Muscle of back (tissue), 13 donors: ENCODE measurements around the gene CCDC87. TPM values are rescaled to one million over a fixed set of nuclear protein-coding genes. Genes with fewer than 3 reads are reported as not detected.
"Not testable (repeated sequence)": the region's sequence is repeated elsewhere in the genome, so short reads cannot be mapped to it uniquely, and the experiment has no call there.

Experiments used
- DNase-seq, 3 donors: peaks; one replicate each; pipeline versions ENCODE4 v3.0.0 to v3.0.0-alpha.2; 2013
- long read RNA-seq, 9 donors: transcript quantifications; one replicate each; lab custom pipeline, GENCODE V29; 2026
- polyA plus RNA-seq, 10 donors: library from polyadenylated mRNA; unstranded; fragments of 120-200 nt; gene quantifications; one replicate each; pipeline ENCODE4 v1.2.1, GENCODE V29; 2013; ENCODE audit not compliant: insufficient read length in 10 of 10

Gene CCDC87
- polyA plus RNA-seq: under 1 TPM in 6 of 10 donors, not detected in 4; 0.10 to 0.18 (median 0.13) TPM
- long read RNA-seq, donor 1, partial matches to known transcripts: 0 of 1 reads
- long read RNA-seq, donor 1, other reads (novel, unspliced or antisense): 0 of 1 reads
- long read RNA-seq, donor 2: 0 reads
- long read RNA-seq, donor 3: 0 reads
- long read RNA-seq, donor 4: 0 reads
- long read RNA-seq, donor 5: 0 reads
- long read RNA-seq, donor 6: 0 reads
- long read RNA-seq, donor 7, partial matches to known transcripts: 0 of 1 reads
- long read RNA-seq, donor 7, other reads (novel, unspliced or antisense): 0 of 1 reads
- long read RNA-seq, donor 8: 0 reads
- long read RNA-seq, donor 9: 0 reads

- peak; percentile 96 to 99 (median 98) for DNase-seq
Measured at GRCh38 chr11:66592457-66593302, at the start of gene CCDC87, which contains the start of gene CCS. Gene CCDC87, minus strand, starts transcription at chr11:66593063. Its CDS starts 48 bp downstream, at chr11:66593015. Gene CCS, plus strand, starts transcription at chr11:66593185. Its CDS starts 77 bp downstream, at chr11:66593262.

DNA sequence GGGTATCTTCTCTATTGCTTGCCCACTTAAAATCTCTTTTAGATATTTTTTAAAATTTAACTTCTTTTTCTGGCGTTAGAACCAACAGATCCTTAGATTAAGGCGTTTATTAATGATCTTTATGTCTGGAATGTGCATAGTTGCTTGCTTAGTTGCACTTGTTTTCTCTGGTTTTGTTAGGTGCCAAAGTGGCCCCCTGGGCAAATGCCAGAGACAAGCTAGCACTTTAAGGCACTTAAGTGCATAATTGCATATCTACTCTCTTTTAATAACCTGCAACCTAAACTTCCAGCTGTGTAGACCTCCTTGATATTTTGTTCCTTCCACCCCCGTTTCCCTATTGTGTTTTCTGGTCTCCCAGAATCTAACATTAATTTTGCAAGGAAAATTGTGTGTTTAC is 49.0 kb upstream of the CCDC87 start:
- DNase-seq: no peak

GRCh38 chr11:66639814-66640340 is 47.0 kb upstream of the CCDC87 start:
- DNase-seq: not testable (repeated sequence)

- peak; percentile 34 to 83 (median 55) for DNase-seq
Measured at GRCh38 chr11:66639066-66639813, 46.4 kb upstream of the CCDC87 start.

- DNase-seq: peak; percentile 100
Measured at GRCh38 chr11:66638177-66639065, 45.6 kb upstream of the CCDC87 start, which contains the start of gene RBM4. Gene RBM4, plus strand, starts transcription at chr11:66638703. Its CDS starts 1,009 bp downstream, at chr11:66639712.

DNA sequence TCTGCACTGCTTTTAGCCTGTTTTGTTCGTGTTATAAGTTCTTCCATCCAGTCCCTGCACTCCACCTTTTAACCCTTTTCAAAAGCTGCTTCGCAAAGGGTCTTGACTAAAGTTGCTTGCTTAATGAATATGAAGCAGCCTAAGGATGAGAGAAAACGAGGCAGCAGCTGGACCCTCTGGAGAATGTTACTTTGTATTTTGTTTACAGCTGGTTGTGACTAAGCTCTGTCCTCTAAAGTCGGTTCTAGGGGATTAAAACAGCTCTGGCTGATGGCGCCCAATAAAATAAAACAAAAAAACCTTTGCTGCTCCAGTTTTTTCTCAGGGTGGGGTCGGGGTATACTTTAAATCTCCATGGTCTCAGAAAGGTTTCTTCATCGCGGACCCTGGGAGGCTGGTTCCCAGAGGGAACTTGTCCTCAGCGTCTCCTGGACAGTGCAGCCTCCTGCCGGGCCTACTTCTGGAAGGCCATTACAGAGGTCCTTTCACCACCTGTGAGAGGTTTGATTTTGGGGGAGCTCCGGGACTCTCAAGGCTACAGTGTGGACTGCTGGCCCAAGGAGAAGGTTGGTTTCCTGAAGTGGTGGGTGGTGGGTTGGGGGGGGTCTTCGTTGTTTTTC is 44.8 kb upstream of the CCDC87 start:
- DNase-seq: no peak

- no peak for DNase-seq
Measured at GRCh38 chr11:66636411-66636810, 43.5 kb upstream of the CCDC87 start.

DNA sequence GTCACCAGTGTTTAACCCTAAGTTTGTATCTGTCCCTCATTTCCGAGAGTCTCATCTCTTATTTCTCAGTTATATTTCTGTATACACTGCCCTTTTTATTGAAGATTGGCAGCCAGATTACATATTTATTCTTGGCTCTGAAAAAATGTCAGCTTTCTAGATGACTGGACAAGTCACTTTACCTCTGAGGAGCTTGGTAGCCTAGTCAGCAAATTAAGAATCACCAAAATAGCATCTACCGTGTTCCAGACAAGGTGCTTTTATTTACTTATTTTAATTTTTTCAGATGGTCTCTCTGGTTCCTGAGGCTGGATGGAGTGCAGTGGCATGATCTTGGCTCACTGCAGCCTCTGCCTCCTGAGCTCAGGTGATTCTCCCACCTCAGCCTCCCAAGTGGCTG is 40.1 kb upstream of the CCDC87 start:
- DNase-seq: no peak

DNA sequence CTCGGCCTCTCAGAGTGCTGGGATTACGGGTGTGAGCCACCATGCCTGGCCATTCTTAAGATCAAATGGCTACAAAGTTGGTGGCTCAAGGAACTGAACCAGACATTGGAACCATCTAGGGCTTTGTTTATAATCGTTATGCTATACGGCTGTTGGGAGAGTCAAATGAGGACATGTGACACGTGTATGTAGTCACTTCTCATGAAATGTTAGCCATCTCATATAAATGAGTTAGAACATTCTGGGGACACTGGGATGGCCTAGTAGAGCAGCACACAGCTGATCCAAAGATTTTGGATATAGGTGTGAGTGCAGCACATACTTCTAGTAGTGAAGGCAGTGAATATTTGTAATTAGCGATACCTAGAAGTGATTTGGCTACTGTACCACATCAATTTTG is 39.0 kb upstream of the CCDC87 start:
- no peak for DNase-seq

DNA sequence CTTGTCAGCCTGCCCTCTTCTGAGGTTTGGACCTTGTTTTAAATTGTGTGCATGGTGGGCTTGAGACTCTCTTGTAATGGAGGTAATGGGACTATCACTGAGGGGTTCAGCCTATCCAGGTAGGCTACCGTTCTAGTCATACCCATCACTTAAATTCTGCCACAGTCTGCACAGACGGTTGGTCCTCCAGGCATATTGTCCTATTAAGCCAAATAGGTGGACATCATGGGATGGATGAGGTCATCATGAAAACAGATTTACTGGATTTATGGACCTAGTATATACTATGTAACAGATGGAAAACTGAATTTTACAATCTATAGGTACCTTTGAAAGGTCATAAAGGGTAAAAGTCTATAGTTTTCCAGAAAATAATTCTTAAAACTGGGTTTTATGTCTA is 36.5 kb upstream of the CCDC87 start:
- no peak for DNase-seq

GRCh38 chr11:66628061-66628603 is 35.3 kb upstream of the CCDC87 start:
- DNase-seq: no peak

DNA sequence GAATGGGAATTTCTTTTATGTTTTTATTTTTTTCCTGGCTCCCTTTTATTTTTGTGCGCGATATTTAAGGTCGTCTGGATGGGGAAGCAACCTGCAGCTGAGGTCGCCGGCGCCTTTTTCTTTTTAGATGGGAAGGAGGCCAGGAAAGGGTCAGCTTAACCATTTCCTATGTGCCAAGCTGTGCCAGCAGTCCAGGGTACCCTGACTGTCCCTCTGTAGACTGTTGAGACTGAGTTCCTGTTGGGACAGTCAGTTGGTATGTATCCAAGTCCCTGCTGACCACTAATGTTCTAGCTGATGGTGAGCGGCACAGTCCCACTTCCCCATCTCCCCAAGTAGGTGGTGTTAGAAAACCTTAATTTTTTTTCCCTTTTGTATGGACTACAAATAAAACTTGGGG is 34.1 kb upstream of the CCDC87 start:
- no peak for DNase-seq

DNA sequence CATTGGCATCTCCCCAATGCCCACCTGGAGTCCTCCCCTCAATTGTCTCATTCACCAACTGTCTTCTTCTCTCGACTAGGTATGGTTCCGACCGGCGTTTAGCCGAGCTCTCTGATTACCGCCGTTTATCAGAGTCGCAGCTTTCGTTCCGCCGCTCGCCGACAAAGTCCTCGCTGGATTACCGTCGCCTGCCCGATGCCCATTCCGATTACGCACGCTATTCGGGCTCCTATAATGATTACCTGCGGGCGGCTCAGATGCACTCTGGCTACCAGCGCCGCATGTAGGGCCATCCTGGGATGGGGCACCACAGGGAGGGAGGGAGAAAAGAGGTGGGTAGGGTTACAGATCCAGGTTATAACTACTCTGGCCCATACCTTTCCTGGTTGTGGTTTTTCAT is 33.5 kb upstream of the CCDC87 start:
- no peak for DNase-seq

- no peak for DNase-seq
Measured at GRCh38 chr11:66625752-66626149, 32.9 kb upstream of the CCDC87 start.

DNA sequence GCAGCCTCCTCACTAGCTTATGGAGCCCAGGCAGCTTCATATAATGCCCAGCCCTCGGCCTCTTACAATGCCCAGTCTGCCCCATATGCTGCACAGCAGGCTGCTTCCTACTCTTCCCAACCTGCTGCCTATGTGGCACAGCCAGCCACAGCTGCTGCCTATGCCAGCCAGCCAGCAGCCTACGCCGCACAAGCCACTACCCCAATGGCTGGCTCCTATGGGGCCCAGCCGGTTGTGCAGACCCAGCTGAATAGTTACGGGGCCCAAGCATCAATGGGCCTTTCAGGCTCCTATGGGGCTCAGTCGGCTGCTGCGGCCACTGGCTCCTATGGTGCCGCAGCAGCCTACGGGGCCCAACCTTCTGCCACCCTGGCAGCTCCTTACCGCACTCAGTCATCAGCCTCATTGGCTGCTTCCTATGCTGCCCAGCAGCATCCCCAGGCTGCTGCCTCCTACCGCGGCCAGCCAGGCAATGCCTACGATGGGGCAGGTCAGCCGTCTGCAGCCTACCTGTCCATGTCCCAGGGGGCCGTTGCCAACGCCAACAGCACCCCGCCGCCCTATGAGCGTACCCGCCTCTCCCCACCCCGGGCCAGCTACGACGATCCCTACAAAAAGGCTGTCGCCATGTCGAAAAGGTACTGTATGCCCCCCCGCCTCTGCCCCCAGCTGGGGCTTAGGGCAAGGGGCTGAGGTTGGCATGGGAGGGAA is 32.3 kb upstream of the CCDC87 start:
- no peak for DNase-seq

- no peak for DNase-seq
Measured at GRCh38 chr11:66624450-66624849, 31.6 kb upstream of the CCDC87 start.

GRCh38 chr11:66619080-66619554 is 26.3 kb upstream of the CCDC87 start:
- peak in 1 of 3 donors; percentile 28 for DNase-seq

GRCh38 chr11:66617155-66617834 is 24.4 kb upstream of the CCDC87 start:
- DNase-seq: no peak
